Hematopoietic multipotent progenitor cell treated with erythropoietin and hydrocortisone succinate and interleukin-3 and kit ligand, for 15 days (in vitro differentiated cells): ENCODE data around the gene DPH2.

Source experiments
- DNase-seq: peaks from one replicate; pipeline ENCODE4 v3.0.0-alpha.2; 2015; ENCODE audit warnings: low spot score

DPH2 gene

DNA sequence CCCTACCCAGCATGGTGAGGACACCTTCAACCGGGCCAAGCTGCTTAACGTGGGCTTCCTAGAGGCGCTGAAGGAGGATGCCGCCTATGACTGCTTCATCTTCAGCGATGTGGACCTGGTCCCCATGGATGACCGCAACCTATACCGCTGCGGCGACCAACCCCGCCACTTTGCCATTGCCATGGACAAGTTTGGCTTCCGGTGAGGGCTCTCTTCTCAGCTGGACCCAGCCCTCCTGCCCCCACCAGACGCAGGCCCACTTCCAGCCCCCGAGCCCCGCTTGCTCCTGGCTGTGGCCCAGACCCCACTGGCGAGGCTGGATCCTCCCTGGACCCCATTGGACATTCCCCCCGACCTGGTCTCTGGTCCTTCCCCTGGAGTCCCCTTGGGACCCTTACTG, 15.0 kb downstream of the DPH2 start:
- DNase-seq = no peak

GRCh38 chr1:43985984-43986595, 16.3 kb downstream of the DPH2 start:
- no peak for DNase-seq

GRCh38 chr1:43986712-43987111, 16.9 kb downstream of the DPH2 start:
- no peak for DNase-seq

GRCh38 chr1:43987159-43987902, 17.5 kb downstream of the DPH2 start:
- DNase-seq = no peak

DNA sequence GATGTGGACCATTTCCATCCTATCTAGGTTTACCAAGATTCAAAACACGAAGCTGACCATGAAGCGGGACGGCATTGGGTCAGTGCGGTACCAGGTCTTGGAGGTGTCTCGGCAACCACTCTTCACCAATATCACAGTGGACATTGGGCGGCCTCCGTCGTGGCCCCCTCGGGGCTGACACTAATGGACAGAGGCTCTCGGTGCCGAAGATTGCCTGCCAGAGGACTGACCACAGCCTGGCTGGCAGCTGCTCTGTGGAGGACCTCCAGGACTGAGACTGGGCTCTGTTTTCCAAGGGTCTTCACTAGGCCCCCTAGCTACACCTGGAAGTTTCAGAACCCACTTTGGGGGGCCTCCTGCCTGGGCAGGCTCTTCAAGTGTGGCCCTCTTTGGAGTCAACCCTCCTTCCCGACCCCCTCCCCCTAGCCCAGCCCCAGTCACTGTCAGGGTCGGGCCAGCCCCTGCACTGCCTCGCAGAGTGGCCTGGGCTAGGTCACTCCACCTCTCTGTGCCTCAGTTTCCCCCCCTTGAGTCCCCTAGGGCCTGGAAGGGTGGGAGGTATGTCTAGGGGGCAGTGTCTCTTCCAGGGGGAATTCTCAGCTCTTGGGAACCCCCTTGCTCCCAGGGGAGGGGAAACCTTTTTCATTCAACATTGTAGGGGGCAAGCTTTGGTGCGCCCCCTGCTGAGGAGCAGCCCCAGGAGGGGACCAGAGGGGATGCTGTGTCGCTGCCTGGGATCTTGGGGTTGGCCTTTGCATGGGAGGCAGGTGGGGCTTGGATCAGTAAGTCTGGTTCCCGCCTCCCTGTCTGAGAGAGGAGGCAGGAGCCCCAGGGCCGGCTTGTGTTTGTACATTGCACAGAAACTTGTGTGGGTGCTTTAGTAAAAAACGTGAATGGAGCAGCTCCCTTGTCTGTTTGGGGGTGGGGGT, 20.7 kb downstream of the DPH2 start:
- DNase-seq = no peak

GRCh38 chr1:43991200-43991475, 21.3 kb downstream of the DPH2 start:
- DNase-seq = no peak

- peak; percentile 75 for DNase-seq
These were observed 21.8 kb downstream of the DPH2 start, which contains the start of gene CCDC24 for GRCh38 chr1:43991476-43992231. Gene CCDC24 (plus strand): TSS chr1:43991599. CDS start chr1:43991879, 280 bp downstream.

DNA sequence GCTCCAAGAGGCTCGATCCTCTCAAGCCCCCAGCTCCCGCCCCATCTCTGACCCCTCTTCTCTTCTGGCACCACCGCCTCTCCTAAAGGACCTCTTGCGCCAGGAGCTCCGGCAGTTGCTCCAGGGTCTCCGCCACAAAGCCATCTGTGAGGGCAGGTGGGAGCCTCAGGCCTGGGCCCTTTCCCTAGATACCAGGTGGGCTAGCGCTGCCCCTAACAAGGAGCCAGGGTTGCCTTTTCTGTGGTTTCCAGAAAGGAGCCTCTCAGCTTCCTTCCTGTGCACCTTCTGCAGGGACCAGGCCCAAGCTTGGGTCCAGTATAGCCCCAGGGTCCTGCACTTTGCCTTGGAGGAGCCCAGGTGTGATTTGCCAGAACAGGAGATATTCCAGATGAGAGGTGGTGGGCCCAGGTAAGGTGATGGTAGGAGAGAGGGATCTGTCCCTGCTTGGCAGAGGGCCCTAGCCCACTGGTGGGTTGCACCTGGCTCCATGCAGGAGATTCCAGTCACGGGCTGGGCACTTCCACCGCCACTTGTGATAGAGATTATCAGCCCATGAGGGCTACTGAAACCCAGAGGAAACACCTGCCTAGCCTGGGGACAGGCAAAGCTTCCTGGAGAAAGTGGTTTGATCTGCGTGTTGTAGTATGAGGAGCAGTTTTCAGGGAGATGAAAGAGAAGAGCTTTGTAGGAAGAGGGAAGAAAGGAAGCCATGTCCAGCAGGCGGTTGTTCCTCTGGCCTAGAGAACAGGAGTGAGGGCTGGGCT, 22.6 kb downstream of the DPH2 start:
- DNase-seq = no peak

DNA sequence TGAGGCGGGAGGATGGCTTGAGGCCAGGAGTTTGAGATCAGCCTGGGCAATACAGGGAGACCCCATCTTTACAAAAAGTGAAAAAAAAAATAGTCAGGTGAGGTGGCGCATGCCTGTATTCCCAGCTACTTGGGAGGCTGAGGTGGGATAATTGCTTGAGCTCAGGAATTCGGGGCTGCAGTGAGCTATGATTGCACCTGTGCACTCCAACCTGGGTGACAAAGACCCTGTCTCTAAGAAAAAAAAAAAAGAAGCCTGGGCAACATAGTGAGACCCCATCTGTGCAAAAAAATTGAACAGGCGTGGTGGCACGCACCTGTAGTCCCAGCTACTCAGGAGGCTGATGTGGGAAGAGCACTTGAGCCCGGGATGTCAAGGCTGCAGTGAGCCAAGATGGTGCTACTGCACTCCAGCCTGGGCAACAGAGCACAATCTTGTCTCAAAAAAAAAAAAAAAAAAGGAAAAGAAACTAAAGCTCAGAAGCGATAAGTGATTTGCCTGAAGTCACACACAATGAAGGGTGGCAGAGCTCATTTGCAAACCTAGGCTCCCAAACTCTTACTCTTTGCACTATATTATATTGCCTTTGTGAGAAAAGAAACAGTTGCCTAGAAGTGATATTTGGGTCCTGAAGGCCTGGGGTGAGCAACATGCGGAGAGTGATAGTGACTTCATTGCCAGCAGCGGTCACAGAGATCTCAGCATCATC, 23.6 kb downstream of the DPH2 start:
- DNase-seq = no peak

- DNase-seq = no peak
These were observed 24.3 kb downstream of the DPH2 start for GRCh38 chr1:43994071-43994470.

GRCh38 chr1:43994794-43995790, 25.3 kb downstream of the DPH2 start:
- DNase-seq = peak; percentile 64

GRCh38 chr1:43995984-43996732, 26.3 kb downstream of the DPH2 start:
- no peak for DNase-seq

DNA sequence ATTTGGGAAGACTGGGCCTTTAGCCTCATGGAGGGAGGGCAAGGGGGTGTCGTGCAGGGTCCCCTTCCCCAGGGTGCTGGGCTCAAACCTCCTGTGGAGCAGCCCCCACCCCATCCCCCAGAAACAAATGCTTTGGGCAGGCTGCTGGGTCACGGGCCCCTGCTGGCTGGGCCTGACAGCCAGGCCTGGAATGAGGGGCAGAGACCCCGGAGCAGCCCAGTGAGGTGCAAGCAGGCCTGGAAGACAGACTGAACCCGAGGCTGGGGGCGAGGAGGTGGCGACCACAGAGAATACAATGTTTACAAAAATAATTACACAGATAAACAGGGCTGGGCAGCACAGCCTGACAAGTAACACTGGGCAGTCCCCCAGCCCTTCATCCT, 26.9 kb downstream of the DPH2 start:
- no peak for DNase-seq

DNA sequence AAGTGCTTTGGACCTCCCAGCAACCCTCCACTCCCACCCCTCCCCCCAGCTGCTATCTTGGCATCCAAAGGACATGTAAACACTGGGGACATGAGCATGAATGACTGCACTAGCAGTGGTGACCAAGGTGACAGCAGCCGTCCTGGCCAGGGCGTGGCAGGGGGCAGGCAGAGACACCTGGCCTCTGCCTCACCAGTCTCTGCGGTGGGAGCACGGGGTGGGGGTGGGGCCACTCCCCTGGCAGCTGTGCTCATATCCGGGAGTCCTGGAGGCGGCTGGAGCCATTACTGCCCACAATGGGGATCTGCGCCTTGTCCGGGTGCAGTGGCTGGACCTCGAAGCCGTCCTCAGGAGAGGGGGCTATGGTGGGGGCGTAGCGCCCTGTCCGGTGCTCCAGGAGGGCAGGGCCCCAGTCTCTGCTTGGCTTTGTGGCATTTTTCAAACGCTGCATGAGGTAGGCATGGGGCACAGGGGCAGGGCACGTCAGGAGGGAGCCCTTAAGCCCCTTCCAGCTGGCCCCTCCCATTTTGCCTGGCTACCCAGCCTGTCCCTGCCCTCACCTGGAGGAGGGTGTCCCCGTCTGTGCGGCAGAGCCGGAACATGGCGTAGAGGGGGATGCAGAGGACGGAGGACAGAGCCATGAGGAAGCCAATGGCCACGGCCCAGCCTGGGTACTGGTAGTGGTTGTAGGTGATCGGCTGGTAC, 27.6 kb downstream of the DPH2 start:
- no peak for DNase-seq

- no peak for DNase-seq
These were observed 28.2 kb downstream of the DPH2 start for GRCh38 chr1:43998000-43998378.

DNA sequence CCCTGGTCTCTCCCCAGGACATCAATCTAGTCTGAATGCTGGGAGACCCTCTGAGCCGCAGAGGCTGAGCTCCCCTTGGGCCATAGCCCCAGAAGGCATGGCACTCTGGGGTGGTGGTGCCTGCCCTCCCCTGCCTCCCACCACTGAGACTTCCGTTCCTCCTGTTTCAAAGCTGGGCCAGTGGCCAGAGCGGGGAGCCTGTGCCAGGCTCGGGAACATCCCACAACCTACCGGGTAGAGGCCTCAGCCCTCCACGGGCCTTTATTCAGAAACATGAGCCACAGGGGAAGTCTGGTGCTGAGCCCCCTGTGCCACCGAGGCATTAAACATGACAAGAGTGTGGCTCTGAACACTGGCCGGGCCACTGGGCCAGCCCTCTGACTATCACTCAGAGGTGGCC, 29.6 kb downstream of the DPH2 start:
- DNase-seq = no peak

DNA sequence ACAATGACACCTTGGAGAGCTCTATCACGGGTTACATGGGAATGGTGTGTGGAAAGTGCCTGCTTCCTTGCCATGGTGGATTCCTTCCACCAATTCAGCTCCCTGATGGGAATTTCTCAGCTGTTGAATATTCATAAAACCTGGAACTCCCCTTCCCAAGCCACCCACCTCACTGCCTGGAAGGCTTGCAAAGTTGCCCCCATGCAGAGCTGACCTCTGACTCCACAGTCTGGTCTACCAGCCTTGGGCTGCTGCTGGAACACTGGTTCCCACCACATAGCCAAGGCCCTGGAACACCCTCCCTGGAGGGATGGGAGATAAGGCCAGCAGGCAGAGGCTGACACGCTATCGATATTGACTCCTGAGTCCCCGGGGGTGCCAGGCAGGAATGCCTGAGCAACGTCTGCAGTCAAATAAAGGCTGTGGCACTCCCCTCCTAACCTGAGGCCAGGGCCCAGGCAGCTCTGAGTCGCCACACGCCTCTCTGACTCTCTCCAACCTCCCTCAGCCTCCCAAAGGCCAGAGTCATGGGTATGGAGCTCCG, 30.4 kb downstream of the DPH2 start:
- no peak for DNase-seq

GRCh38 chr1:44002165-44002564, 32.4 kb downstream of the DPH2 start:
- no peak for DNase-seq
